K562 (cell line): ENCODE data around the gene SLC18B1. TPM values are rescaled to one million over a fixed set of nuclear protein-coding genes. Genes with fewer than 3 reads are reported as not detected.

Experiments
- ARID3A ChIP-seq: IDR thresholded peaks from 2 replicates; pipeline ENCODE4 v1.6.1; 2012; ENCODE audit warnings: low read depth, low read length, improper control_type of control experiment, borderline replicate concordance
- BACH1 ChIP-seq: fragments of 200-800 bp; sonication (Bioruptor generic); IDR thresholded peaks from 2 replicates; pipeline ENCODE4 v1.6.1; 2016; ENCODE audit warnings: missing genetic modification characterization, missing compliant biosample characterization
- FUS ChIP-seq: fragments of 200-400 bp; formaldehyde crosslinking; optimal IDR thresholded peaks from 2 replicates; pipeline ENCODE3; 2017; ENCODE audit warnings: low read depth, low read length
- HNRNPL ChIP-seq: fragments of 200-400 bp; formaldehyde crosslinking; IDR thresholded peaks from 2 replicates; pipeline ENCODE4 v1.6.1; 2017; ENCODE audit warnings: low read depth, mild to moderate bottlenecking, low read length
- PHTF2 ChIP-seq: fragments of 250-450 bp; sonication (Bioruptor Pico); IDR thresholded peaks from 2 replicates; pipeline ENCODE4 v1.5.0; 2021; ENCODE audit warnings: mild to moderate bottlenecking
- POLR2B ChIP-seq: fragments of 450-650 bp; IDR thresholded peaks from 2 replicates; pipeline ENCODE4 v1.6.1; 2018; ENCODE audit warnings: low read depth; ENCODE audit not compliant: partially characterized antibody
- SRSF7 ChIP-seq: fragments of 200-400 bp; formaldehyde crosslinking; optimal IDR thresholded peaks from 2 replicates; pipeline ENCODE3; 2017; ENCODE audit warnings: mild to moderate bottlenecking, low read depth, low read length
- TEAD1 ChIP-seq, 2 experiments: fragments of 450-650 bp in 1 of 2; sonication (generic) in 1 of 2; formaldehyde crosslinking; IDR thresholded peaks; 2 replicates each; pipeline versions ENCODE4 v1.4.0 to v1.8.0; 2020 to 2022; ENCODE audit warnings: mild to moderate bottlenecking in 2 of 2, missing genetic modification reagents in 1 of 2
- XRCC3 ChIP-seq: fragments of 450-650 bp; IDR thresholded peaks from 2 replicates; pipeline ENCODE4 v1.6.1; 2017; ENCODE audit warnings: mild to moderate bottlenecking, moderate library complexity
- ZFP1 ChIP-seq: fragments of 450-650 bp; formaldehyde crosslinking; IDR thresholded peaks from 2 replicates; pipeline ENCODE4 v1.4.0; 2020; ENCODE audit warnings: mild to moderate bottlenecking, mixed read lengths
- ZNF57 ChIP-seq: fragments of 450-650 bp; formaldehyde crosslinking; IDR thresholded peaks from 2 replicates; pipeline ENCODE4 v1.4.0; 2020; ENCODE audit warnings: mild to moderate bottlenecking, moderate library complexity
- polyA plus RNA-seq, 8 experiments: library from polyadenylated mRNA; depleted of rRNA in 4 of 8; stranded (reverse) in 5 of 8; unstranded in 3 of 8; fragments of >200 nt; fragmentation: Nextera tagmentation in 2 of 8; fragmentation: Illumina TruSeq in 1 of 8; extraction: Ambion mirVana in 2 of 8; extraction: Trizol in 1 of 8; gene quantifications; 2 replicates each; pipeline versions ENCODE4 v1.2.1 to v1.2.3, GENCODE V29; 2011 to 2014; ENCODE audit warnings: inconsistent platforms in 1 of 8, missing spikeins in 1 of 8
- total RNA-seq, 7 experiments: library from RNA; depleted of rRNA in 6 of 7; stranded (reverse); fragments of >200 nt in 6 of 7; fragmentation: Illumina TruSeq in 2 of 7; extraction: Trizol in 2 of 7; gene quantifications; 2 replicates each; pipeline versions ENCODE4 v1.2.1 to v1.2.3, GENCODE V29; 2011 to 2021; ENCODE audit warnings: low replicate concordance in 1 of 7
- TF ChIP-seq, protein P1 (sequence below): fragments of 450-650 bp; formaldehyde crosslinking; IDR thresholded peaks from 2 replicates; pipeline ENCODE4 v1.4.0; 2020; ENCODE audit warnings: mild to moderate bottlenecking, moderate library complexity
- TF ChIP-seq, protein P2 (sequence below), 2 experiments: fragments of 450-650 bp in 1 of 2; sonication (generic) in 1 of 2; formaldehyde crosslinking in 1 of 2; IDR thresholded peaks in 1 of 2; conservative IDR thresholded peaks in 1 of 2; 2 replicates each; pipeline versions ENCODE4 v1.6.1 to v1.8.1; 2016 to 2023; ENCODE audit warnings: mild to moderate bottlenecking in 2 of 2, moderate library complexity in 2 of 2, inconsistent platforms in 1 of 2, missing genetic modification reagents in 1 of 2
- TF ChIP-seq, protein P3 (sequence below): sonication (generic); IDR thresholded peaks from 2 replicates; pipeline ENCODE4 v1.6.1; 2016
- TF ChIP-seq, protein P4 (sequence below): sonication (generic); formaldehyde crosslinking; IDR thresholded peaks from 2 replicates; pipeline ENCODE4 v1.8.0; 2023; ENCODE audit warnings: missing genetic modification reagents, mild to moderate bottlenecking, borderline replicate concordance

Gene SLC18B1
- total and polyA plus RNA-seq, 9 of the 15 experiments (the other 6 are each of a cell fraction or from before 2014, with no cell fraction given): 10.4 to 49.1 (median 32.0) TPM

DNA sequence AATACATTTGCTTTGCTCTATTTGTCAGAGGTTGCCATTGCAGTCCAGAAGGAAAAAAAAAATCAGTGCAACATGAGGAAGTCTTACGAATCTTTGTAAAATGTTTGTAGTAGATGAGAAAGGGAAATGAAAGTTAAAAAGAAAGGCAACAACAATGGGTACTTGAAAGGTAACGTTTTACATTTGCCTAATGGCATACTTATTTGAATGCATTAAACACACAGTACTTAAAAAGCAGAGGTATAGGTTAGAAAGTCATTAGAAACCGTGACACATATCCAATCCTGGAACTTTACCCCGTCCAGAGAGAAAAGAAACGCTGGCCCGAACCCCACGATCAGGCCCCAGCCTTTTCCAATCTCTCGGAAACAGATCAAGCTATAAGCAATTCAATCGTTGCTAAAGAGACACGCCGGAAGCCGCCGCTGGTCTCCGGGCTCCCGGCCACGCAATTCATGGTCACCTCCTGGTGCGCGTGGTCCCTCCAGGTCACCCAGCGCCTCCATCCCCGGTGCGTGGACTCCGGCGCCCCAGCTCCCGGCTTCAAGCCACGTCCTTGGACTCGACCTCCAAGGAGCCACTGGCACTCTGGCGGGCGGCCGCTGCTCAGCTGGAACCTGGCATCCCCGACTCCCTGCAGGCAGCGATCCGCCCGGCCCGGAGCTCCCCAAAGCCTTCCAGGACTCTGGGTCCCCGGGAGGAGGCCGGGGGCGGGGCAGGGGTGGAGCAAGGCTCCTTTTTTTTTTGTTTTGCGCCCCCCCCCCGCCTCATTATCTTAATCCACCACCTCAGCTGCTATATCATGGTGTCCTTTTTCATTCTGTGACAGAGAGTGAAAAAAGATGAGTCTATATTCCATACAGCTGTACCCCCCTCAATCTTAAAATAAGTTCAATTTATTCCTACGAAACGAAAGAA lies at the start of gene SLC18B1 (continued):
- TF ChIP-seq, protein P1, sequence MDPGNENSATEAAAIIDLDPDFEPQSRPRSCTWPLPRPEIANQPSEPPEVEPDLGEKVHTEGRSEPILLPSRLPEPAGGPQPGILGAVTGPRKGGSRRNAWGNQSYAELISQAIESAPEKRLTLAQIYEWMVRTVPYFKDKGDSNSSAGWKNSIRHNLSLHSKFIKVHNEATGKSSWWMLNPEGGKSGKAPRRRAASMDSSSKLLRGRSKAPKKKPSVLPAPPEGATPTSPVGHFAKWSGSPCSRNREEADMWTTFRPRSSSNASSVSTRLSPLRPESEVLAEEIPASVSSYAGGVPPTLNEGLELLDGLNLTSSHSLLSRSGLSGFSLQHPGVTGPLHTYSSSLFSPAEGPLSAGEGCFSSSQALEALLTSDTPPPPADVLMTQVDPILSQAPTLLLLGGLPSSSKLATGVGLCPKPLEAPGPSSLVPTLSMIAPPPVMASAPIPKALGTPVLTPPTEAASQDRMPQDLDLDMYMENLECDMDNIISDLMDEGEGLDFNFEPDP (CRISPR knock-in tag): no peak
- no peak for TF ChIP-seq FUS
- no peak for TF ChIP-seq HNRNPL
- TF ChIP-seq PHTF2 (CRISPR knock-in tag): no peak
- TF ChIP-seq, protein P2, sequence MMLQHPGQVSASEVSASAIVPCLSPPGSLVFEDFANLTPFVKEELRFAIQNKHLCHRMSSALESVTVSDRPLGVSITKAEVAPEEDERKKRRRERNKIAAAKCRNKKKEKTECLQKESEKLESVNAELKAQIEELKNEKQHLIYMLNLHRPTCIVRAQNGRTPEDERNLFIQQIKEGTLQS (IDR thresholded peaks at IDR 0.05): peak; percentile 36; the same call in 1 of the 2 replicates
- TF ChIP-seq, protein P2 (CRISPR knock-in tag; conservative IDR thresholded peaks at IDR 0.05): no peak
- TF ChIP-seq XRCC3: no peak
- peak; percentile 67 for TF ChIP-seq POLR2B
- TF ChIP-seq, protein P3, sequence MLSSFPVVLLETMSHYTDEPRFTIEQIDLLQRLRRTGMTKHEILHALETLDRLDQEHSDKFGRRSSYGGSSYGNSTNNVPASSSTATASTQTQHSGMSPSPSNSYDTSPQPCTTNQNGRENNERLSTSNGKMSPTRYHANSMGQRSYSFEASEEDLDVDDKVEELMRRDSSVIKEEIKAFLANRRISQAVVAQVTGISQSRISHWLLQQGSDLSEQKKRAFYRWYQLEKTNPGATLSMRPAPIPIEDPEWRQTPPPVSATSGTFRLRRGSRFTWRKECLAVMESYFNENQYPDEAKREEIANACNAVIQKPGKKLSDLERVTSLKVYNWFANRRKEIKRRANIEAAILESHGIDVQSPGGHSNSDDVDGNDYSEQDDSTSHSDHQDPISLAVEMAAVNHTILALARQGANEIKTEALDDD: no peak
- no peak for TF ChIP-seq ZFP1 (CRISPR knock-in tag)
- TF ChIP-seq ZNF57: no peak
- 0 out of 4 replicates have a peak, but pooled peaks of 1 of the 2 experiments have one; percentile 8 for TF ChIP-seq TEAD1 (CRISPR knock-in tag; IDR thresholded peaks at IDR 0.05)
- TF ChIP-seq BACH1 (tag): no peak
- no peak for TF ChIP-seq SRSF7
- peak; percentile 68; the same call in 1 of the 2 replicates for TF ChIP-seq ARID3A
- TF ChIP-seq, protein P4, sequence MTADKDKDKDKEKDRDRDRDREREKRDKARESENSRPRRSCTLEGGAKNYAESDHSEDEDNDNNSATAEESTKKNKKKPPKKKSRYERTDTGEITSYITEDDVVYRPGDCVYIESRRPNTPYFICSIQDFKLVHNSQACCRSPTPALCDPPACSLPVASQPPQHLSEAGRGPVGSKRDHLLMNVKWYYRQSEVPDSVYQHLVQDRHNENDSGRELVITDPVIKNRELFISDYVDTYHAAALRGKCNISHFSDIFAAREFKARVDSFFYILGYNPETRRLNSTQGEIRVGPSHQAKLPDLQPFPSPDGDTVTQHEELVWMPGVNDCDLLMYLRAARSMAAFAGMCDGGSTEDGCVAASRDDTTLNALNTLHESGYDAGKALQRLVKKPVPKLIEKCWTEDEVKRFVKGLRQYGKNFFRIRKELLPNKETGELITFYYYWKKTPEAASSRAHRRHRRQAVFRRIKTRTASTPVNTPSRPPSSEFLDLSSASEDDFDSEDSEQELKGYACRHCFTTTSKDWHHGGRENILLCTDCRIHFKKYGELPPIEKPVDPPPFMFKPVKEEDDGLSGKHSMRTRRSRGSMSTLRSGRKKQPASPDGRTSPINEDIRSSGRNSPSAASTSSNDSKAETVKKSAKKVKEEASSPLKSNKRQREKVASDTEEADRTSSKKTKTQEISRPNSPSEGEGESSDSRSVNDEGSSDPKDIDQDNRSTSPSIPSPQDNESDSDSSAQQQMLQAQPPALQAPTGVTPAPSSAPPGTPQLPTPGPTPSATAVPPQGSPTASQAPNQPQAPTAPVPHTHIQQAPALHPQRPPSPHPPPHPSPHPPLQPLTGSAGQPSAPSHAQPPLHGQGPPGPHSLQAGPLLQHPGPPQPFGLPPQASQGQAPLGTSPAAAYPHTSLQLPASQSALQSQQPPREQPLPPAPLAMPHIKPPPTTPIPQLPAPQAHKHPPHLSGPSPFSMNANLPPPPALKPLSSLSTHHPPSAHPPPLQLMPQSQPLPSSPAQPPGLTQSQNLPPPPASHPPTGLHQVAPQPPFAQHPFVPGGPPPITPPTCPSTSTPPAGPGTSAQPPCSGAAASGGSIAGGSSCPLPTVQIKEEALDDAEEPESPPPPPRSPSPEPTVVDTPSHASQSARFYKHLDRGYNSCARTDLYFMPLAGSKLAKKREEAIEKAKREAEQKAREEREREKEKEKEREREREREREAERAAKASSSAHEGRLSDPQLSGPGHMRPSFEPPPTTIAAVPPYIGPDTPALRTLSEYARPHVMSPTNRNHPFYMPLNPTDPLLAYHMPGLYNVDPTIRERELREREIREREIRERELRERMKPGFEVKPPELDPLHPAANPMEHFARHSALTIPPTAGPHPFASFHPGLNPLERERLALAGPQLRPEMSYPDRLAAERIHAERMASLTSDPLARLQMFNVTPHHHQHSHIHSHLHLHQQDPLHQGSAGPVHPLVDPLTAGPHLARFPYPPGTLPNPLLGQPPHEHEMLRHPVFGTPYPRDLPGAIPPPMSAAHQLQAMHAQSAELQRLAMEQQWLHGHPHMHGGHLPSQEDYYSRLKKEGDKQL (CRISPR knock-in tag): no peak
